ENCODE measurements around the gene CIAO2A. TPM values are rescaled to one million over a fixed set of nuclear protein-coding genes. Genes with fewer than 3 reads are reported as not detected.

CIAO2A gene
- total RNA-seq, 1 experiment from 2014 or later, result 74.4 TPM

DNA sequence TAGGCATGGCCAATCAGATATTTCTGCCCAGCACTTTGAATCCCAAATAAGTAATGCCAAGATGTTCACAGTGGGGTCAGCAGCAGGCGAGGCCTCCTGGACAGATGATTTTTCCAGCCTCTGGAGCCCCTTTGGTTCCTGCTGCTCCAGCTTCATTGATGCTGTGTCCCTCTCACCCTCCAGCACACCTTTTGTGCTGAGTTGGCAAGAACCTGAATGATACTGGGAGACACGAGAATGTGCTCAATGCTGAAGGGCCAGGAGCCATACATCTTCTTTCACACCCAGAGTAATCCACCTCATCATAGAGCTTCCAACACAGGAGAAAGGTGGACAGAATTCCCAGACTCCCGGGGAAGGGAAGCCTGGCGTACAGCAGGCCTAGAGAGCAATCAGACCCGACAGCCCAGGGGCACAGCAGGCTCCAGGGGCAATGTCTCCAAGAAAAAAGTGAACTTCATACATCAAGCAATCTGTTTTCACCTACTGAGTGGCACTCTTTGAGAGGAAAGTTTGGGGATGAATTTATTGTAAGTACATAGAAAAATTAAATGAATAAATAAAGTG, 40.6 kb downstream of the CIAO2A start:
- Histone ChIP-seq H2BK20ac (ENCODE audit: low read depth, low read length, poor library complexity, severe bottlenecking) (no peak overlapping the region), H3K23me2 (ENCODE audit: insufficient read length, low read depth, low read length, poor library complexity, severe bottlenecking) (no peaks in the 10 kb centered on the region), H3T11ph (ENCODE audit: low read length) (no peak overlapping the region), H4K5ac (ENCODE audit: insufficient read length, low read depth, low read length) (no peak overlapping the region), H2BK120ac (ENCODE audit: low read depth, low read length, poor library complexity, severe bottlenecking) (no peak overlapping the region), H3K79me2 (ENCODE audit: insufficient read depth, low read length) (no peaks in the 10 kb centered on the region), H3K23ac (ENCODE audit: insufficient read length, low read depth, low read length) (no peak overlapping the region), H3K79me1 (ENCODE audit: insufficient read depth, low read depth, low read length, poor library complexity, severe bottlenecking) (no peaks in the 10 kb centered on the region), H3K9ac (ENCODE audit: extremely low read depth, insufficient read length, low read length) (no peak overlapping the region), H2BK12ac (ENCODE audit: insufficient read length, low read depth, low read length) (no peak overlapping the region), H3K27me3 (ENCODE audit: insufficient read depth, low read length) (no peaks in the 10 kb centered on the region), H4K8ac (replicated peaks; ENCODE audit: insufficient read length, low read depth, low read length) (no peak overlapping the region), H3K9me3 (ENCODE audit: control insufficient read depth, low read depth, low read length) (no peaks in the 10 kb centered on the region), H3K4me2 (ENCODE audit: insufficient read depth, insufficient read length, low read length) (no peak overlapping the region), H3K14ac (ENCODE audit: insufficient read depth, low read length) (no peak overlapping the region), H2BK5ac (ENCODE audit: insufficient read length, low read length) (no peak overlapping the region), H3K4me1 (ENCODE audit: insufficient read depth, low read length) (no peaks in the 10 kb centered on the region), H2BK15ac (ENCODE audit: low read depth, low read length) (no peak overlapping the region), H4K20me1 (ENCODE audit: control insufficient read depth, insufficient read depth, insufficient read length) (no peaks in the 10 kb centered on the region), H4K91ac (ENCODE audit: insufficient read length, low read depth, low read length) (no peak overlapping the region), H2AFZ (ENCODE audit: low read length) (no peak overlapping the region), H3K27ac (ENCODE audit: insufficient read length, low read depth, low read length) (no peak overlapping the region), H3K18ac (ENCODE audit: insufficient read length, low read depth, low read length) (no peak overlapping the region), H3K4ac (ENCODE audit: low read depth, low read length) (no peak overlapping the region), H2AK5ac (ENCODE audit: insufficient read length, low read length) (no peak overlapping the region), H3K56ac (ENCODE audit: insufficient read length, low read depth, low read length) (no peak overlapping the region)
- Mint-ChIP-seq H3K27me3 (ENCODE audit: low read depth) (peaks cover 10% of the 10 kb centered on the region), H3K4me1 (peaks cover 0 to 6% of the 10 kb centered on the region in 2 experiments; a peak in 3 of 4 replicates), H3K36me3 (ENCODE audit: insufficient read depth in 1 of 3, low read depth in 3 of 3) (no peaks in the 10 kb centered on the region), H3K4me3 (no peak overlapping the region), H3K27ac (no peak overlapping the region), H3K9me3 (no peaks in the 10 kb centered on the region)
- TF ChIP-seq, protein P1, sequence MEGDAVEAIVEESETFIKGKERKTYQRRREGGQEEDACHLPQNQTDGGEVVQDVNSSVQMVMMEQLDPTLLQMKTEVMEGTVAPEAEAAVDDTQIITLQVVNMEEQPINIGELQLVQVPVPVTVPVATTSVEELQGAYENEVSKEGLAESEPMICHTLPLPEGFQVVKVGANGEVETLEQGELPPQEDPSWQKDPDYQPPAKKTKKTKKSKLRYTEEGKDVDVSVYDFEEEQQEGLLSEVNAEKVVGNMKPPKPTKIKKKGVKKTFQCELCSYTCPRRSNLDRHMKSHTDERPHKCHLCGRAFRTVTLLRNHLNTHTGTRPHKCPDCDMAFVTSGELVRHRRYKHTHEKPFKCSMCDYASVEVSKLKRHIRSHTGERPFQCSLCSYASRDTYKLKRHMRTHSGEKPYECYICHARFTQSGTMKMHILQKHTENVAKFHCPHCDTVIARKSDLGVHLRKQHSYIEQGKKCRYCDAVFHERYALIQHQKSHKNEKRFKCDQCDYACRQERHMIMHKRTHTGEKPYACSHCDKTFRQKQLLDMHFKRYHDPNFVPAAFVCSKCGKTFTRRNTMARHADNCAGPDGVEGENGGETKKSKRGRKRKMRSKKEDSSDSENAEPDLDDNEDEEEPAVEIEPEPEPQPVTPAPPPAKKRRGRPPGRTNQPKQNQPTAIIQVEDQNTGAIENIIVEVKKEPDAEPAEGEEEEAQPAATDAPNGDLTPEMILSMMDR (conservative IDR thresholded peaks at IDR 0.05), result no peak
- DNase-seq, result no peak
- no CpG with 5 or more reads among the region's 5 CpGs for WGBS (ENCODE audit: extremely low coverage, insufficient read length, low lambda C conversion rate)

Measured in H9 (cell line).